ENCODE results near the gene MXI1.
A peak's percentile ranks its signal among the peaks of the same experiment; 100 is the strongest.

MXI1 gene

DNA sequence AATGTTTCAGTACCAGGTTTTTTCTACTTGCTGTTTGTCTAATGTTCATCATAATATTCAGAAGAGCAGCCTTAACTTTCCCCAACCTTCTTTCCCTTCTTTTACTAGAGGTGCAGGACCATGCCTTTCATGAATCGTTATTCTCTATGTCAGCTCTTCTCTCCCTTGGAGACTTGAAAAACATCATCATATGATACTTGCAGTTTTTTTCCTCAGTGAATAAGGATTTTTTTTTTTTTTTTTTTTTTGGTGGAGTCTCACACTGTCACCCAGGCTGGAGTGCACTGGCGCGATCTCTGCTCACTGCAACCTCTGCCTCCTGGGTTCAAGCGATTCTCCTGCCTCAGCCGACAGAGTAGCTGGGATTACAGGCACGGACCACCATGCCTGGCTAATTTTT, 67.2 kb downstream of the MXI1 start:
- DNase-seq (ENCODE audit: low read depth in 2 of 2) = no peak

DNA sequence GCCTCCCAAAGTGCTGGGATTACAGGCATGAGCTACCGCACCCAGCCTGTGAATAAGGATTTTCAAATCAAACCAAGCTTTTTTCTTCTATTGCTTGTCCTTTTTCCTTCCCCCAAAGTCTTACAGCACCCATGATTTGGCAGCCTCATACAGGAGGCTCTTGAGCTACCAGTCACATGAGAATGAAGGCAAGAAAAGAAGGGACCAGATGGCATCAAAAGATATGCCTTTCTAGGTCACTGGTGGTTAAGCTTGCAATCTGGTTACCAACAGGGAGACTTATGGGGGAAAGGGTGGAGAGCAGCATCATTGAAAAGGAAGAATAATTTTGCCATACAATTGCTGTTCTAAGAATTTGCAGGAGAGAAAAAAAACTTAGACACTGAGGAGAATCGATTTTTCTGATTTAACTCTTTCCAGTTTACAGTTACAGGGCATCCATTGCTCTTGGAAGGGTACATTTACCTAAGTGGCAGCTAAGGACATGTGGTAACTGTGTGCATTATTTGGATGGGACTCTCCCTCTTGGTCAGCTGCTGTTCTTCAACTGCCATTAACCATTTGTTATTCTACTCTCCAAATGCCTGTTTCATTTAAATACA, 67.8 kb downstream of the MXI1 start:
- DNase-seq (ENCODE audit: low read depth in 2 of 2) = no peak

DNA sequence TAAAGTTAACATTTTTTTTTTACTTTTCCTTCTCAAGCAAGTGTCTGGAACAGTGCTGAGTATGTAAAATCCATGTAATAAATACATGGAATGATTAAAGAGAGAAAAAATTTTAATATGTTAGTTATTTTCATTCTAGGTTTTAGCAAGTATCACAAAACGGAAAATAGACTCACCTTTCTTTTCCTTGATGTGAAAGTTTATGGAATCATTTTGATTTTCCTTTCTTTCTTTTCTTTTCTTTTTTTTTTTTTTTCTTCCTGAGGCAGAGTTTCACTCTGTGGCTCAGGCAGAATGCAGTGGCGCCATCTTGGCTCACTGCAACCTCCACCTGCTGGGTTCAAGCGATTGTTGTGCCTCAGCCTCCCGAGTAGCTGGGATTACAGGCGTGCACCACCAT, 69.2 kb downstream of the MXI1 start:
- DNase-seq (ENCODE audit: low read depth in 2 of 2) = no peak

DNA sequence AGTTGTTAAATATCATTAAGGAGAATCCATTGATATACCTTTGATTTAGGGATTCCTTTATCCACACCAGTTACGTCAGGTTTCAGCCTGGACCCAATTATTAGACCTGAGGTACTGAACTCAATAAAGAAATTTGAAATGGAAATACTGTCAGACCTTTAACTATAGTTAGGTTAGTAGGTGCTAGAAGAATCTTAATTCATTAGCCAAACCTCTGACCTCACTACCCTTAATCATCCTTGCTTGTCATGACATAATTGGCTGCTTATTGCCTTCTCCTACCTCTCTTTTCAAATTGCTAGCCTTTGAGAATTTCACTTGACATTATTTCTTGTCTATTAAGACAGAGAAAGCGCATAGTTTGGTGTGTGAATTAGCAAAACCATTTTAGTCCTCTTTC, 70.2 kb downstream of the MXI1 start:
- no peak for DNase-seq (ENCODE audit: low read depth in 2 of 2)

DNA sequence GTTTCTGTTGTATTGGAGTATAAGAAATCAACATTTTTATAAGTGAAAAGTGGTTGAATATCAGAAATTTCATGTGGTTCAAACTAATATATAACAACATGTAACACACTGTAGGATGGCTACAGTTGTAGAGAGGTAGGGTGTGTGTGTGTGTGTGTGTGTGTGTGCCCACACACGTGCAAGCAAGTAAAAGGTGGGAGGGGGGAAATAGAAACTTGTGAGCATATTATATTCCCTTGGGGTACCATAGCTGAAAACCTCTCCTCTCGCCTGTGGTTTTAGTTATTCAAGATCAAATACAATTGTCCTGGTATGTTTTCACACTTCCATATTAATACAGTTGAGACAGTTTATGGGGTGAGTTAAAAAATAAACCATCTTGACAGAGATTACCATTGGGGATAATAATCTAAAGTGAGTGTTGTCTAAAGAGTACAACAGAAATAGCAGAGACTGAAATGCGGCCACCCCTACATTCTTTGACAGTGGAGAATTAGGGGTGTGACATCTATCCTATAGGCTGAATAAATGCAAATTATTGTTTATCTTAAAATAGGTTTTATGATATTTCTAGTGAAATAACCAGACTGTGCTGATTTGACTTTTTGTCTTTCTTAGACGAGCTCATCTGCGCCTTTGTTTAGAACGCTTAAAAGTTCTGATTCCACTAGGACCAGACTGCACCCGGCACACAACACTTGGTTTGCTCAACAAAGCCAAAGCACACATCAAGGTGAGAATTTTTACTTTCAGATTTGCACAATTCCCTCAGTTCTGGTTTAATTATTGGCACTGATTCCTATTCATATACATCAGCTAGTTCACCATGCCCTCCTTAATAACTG, 71.4 kb downstream of the MXI1 start:
- DNase-seq (ENCODE audit: low read depth in 2 of 2) = no peak

DNA sequence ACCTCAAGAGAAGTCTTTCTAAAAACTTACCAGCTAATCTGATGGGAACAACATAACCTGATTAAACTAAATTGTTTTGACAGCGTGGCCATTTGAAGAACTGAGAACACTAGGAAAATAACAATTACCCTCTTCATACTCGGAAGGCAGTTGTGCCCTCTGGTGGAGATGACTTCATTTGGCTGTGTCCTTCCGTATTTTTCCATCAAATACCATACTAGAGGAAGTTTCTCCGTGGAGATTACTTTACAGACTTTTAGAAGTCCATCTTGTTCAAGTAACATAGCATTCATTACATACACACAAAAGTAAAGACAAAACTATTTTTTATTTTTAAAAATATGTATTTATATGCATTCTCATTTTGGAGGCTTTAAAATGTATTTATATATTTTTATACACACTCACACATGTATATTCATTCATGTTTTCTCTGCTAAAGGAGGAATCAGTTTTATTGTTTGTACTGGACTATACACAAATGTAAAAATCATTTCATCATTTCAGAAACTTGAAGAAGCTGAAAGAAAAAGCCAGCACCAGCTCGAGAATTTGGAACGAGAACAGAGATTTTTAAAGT, 72.1 kb downstream of the MXI1 start:
- no peak for DNase-seq (ENCODE audit: low read depth in 2 of 2)

DNA sequence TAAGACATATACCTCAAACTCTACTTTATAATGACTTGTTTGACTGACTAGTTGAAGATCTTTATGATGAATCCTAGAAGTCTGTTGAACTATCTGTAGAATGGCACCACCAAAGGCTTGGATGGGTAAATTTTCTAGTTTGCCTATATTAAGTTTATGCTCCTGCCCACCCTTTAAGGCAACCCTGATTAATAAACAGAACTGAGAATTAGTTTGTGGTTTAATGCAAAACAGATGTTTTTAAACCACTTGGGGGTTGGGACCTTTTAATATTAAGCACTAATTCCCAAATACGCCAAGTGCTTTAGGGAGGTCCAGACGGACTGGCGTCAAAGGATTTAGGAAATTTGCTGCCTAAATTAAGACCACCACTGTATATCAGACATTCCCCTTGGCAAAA, 76.9 kb downstream of the MXI1 start:
- no peak for DNase-seq (ENCODE audit: low read depth in 2 of 2)

DNA sequence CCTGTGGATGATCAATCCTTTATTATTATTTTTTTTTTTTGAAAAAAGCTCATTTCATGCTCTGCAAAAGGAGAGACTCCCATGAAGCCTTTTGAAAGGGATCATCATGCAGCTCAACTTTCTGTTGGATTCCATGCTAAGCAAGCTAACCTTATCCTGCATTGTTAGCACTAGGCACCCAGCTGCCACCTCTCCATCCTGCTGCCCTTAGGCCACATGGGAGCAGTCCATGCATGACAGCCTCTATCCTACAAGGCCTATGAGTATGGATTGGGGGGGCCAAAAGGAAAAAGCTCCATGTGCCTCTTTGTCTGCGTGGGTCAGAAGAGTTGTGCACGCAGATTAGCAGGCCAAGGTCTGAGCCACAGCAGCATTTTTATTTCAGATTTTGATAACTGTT, 78.1 kb downstream of the MXI1 start:
- DNase-seq (ENCODE audit: low read depth in 2 of 2) = no peak

DNA sequence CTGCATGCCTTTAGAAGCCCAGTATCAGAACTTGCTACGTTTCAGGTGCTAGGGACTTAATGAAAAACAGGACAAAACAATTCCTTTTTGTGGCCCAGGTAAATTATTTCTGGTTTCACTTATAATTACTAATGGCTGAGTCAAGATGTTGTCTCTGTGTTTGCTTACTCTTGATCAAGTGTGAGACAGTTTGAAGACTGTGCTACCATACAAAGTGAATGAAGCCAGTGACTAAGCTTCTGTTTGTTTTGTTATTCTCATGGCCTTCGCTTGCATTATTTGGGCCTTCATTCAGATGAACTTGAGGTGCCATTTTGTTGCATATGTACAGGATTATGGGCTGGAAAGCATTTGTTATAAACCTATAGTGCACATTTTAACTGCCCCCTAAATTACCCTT, 79.4 kb downstream of the MXI1 start:
- DNase-seq (ENCODE audit: low read depth in 2 of 2) = no peak

DNA sequence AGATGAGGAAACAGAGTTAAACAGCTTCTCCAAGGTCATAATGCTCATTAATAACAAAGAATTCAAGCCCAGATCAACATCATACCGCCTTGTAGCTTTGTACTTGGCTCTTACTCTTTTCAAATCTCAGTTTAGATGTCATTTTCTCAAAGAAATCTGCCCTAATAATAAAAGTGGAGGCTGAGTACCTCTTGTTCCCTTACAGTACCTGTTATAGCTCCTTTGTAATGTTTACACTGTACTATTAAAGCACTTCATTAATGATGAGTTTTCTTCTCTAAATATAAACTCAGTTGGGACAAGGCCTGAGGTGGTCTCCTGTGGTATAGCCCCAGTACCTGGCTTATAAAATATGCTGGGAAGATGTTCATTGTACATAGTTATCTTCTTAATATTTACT, 89.6 kb downstream of the MXI1 start:
- DNase-seq (ENCODE audit: low read depth in 2 of 2) = no peak

DNA sequence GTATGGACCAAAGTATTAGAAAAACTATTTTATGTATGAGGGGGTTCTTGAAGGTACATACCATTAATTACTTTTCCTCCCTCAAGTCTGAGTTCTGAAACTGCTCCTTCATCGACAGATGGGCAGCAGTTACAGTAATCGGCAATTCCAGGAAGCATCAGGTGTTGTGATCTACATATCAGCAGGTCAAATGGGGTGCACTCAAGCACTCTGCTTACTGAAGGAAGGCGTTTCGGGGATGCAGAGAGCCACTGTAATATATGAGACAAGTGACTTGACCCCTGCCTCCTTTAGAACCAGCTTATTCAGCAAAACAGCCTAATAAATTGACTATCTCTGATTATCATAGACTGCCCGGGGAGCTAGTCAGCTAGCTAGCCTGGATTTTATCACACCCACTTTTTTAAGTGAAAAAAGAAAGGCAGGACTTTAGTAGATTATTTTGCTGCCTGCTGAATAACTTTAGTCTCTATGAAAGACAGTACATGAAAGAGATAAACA, 93.1 kb downstream of the MXI1 start:
- no peak for DNase-seq (ENCODE audit: low read depth in 2 of 2)

DNA sequence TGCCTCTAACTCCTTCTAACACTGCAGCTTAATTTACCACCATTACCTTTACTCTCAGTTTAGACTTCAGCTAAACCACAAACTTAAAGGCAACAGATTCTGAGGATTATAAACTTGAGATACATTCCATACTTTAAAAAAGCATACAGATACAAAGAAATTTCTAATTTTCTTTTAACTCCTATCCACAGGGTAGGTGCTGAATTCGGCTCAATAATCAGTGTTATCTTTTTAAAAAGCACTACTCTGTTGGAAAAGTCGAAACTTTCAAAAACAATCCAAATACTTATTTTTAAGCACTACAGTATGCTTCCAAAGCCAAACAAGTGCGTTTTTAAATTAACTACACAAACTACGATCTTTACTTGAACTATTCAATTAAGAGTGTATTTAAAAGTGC, 96.3 kb downstream of the MXI1 start:
- no peak for DNase-seq (ENCODE audit: low read depth in 2 of 2)

DNA sequence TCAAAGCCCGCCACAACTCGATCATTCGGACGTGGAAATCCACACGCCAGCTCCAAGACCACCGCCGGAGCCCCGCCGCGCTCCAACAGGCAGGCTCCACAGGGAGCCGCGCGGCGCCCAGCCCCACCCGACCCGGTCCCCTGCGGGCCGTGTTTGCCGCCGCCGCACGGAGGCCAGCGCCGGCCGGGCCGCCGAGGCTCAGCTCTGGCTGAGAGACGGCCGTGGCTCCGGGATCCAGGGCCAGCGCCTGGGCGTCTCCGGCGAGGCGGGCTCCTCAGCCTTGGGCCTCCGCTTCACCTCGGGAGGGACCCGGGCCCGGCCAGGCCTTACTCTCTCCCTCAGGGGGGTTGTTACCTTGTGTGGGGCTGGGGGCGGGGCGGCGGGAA, 97.0 kb downstream of the MXI1 start:
- peak in 1 of 2 donors; percentile 19 for DNase-seq (ENCODE audit: low read depth in 2 of 2)

DNA sequence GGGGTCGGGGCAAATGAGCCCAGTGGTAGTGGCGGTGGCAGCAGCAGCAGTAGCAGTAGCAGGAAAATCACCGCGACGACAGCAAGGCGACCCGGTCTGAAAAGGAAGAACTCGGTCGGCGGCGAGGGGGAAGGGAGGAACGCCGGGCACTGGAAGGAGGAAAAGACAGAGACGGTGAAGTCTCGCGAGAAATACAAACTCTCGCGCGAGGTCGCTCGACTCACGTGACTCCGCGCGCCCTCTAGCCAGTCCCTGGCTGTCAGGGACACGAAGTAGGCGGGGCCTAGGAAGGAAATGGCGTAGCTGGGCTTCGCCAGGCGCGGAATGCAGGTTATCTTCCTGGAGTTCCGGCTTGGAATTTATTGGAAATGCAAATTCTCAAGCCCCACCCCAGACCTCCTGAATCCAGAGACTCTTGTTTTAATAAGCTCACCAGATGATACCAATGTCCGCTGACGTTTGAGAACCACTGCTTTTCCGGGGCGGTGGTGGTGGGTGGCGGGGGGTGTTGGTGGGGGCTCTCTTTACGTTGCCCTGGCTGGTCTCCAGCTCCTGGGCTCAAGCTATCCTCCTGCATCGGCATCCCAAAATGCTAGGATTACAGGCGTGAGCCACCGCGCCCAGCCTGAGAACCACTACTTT, 97.5 kb downstream of the MXI1 start, which contains the start of gene SMNDC1:
SMNDC1 (minus strand) TSS at position 141 of the 642 bp plus-strand sequence. CDS start 1,333 bp downstream, outside the sequence.
- peak; percentile 96 to 98 for DNase-seq (ENCODE audit: low read depth in 2 of 2)

DNA sequence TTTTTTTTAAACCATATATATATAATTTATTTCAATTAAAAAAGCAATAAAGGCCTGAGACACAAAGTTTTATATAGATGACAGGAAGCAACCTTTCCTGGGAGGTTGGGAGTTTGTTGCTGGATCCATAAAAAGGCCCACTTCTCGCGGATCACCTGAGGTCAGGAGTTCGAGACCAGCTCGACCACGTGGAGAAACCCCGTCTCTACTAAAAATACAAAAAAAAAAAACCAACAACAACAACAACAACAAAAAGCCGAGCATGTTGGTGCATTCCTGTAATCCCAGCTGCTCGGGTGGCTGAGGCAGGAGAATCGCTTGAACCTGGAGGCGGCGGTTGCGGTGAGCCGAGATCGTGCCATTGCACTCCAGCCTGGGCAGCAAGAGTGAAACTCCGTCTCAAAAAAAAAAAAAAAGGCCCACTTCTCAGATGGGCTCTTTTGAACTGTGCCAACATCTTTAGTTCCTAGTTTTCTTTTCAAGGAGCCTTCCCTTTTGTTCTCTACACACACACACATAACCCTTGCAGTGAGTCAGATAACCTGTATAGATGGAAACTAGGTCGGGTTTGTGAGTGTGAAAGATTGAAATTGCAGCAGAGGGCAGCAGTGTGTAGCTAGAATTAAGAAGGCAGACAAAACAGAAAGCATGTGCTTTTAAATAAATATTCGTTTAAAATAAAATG, 98.5 kb downstream of the MXI1 start:
- peak in 1 of 2 donors; percentile 6 for DNase-seq (ENCODE audit: low read depth in 2 of 2)

DNA sequence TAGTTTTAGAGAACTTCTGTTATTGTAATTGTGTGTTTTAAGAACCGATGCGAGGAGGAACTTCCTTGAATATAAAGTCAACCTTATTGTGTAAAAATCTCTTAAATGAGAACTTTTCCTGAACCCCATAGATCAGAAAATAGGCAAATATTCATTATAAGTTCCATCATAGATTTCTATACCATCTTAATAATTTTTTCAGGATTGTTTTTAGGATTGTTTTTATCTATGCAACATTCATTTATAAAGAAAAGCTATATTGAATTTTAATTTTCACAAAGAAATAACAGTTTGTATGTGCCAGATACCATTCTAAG, 99.0 kb downstream of the MXI1 start:
- no peak for DNase-seq (ENCODE audit: low read depth in 2 of 2)

DNA sequence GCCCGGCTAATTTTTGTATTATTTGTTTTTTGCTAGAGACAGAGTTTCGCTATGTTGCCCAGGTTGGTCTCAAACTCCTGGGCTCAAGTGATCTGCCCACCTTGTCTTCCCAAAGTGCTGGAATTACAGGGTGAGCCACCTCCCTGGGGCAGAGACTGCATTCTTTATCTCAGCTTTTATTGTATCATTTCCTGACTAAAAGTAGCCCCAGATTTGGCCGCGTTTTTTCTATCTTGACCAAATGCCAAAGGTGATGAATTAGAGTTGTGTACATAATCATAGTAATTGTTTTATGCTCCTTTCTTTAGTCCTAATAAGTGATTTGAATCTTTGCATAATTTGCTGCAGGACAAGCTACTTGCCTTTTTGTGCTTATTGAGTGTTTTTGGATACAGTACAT, 100.4 kb downstream of the MXI1 start:
- DNase-seq (ENCODE audit: low read depth in 2 of 2) = no peak

DNA sequence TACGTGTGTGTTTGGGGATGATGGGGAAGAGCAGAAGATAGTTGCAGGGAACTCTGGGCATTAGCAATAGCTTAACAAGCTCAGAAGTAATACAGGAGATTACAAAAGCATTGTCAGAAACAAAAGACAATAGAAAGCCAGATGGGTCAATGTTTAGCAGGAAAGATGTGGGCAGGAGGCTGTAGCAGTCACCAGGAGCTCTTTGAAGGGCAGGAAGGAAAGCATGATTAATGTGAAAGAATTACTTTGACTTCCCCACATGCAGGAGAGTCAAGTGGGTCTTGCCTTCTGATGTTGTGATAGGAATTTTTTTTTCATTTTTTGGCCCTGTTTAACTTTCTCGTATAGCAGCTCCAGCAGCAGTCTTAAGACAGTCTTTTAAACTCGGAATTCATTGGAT, 103.3 kb downstream of the MXI1 start:
- DNase-seq (ENCODE audit: low read depth in 2 of 2) = no peak

DNA sequence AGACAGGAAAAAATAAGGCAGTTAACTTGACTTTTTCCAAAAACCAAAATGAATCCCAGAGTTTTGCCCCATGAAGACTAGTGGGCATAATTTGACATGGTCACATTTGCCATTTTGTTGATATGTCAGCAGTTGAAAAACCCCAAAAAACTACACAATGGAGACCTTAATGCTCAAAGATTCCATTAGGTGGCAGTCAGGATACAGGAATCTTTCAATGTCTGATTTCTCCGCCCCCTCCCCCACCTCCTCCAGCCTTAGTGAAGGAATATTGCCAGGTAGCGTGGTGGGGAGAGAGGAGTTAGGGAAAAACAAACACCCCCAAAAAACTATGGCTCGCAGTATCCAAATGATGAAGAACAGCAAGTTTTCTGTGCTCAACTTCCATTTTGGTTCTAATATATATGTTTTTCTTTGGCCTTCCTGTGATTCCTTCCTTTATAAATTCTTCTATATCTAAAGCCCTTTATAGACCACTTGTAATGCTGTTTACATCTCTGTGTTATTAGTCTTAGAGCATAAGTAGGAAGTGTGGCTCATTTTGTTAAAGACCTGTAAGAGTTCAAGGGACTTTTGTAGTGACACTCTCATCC, 104.0 kb downstream of the MXI1 start:
- DNase-seq (ENCODE audit: low read depth in 2 of 2) = peak; percentile 32 to 38

DNA sequence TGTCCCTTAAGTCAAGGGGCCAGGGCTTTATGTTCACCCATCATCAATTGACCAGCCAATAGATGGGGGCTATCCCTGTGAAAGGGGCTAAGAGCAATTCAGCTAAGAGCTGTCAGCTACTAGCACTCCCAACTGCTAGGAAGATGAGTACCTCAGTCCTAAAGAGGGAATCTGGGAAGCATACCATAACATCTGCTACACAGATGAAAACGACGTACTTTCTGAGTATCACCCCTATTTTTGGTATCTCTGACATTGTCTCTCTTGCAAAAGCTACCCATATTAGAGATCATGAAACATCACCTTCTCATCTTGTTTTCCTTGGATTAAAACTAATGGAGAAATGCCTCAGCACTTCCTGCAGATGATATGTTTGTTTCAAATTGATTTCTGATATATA, 104.8 kb downstream of the MXI1 start:
- DNase-seq (ENCODE audit: low read depth in 2 of 2) = no peak

DNA sequence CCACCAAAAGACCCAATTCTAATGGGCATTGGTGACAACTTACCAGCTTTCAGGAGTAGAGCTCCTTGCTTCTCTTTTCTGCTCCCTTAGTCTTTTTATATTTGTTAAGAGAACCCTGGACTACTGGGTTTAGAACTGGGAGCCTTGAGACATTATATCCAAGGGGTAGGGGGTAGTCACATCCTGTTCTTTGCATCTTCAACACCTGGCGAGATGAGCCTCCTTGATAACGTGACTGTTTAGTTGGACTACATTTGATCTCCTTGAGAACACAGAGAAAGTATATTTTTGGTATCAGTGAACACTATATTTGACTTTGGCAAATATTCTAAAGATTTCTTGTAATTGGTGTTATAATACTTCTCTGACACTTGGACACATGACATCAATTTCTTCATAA, 106.3 kb downstream of the MXI1 start:
- DNase-seq (ENCODE audit: low read depth in 2 of 2) = no peak
